Activated CD4-positive, alpha-beta T cell treated with anti-CD3 and anti-CD28 coated beads, Interleukin-10, Interleukin-2, amounts not matched to agents 100 ng/mL and 50 ng/mL, durations not matched to agents 16 hours and 8 hours (primary cell): ENCODE measurements around the gene IL10.

Experiments
- DNase-seq: peaks from one replicate; pipeline ENCODE4 v3.0.0-alpha.2; 2020

IL10 gene

GRCh38 chr1:206729507-206729906 lies 42.8 kb downstream of the IL10 start:
- DNase-seq, result no peak

GRCh38 chr1:206729050-206729449 lies 43.2 kb downstream of the IL10 start:
- no peak for DNase-seq

GRCh38 chr1:206728697-206728987 lies 43.7 kb downstream of the IL10 start:
- no peak for DNase-seq

GRCh38 chr1:206727981-206728696 lies 44.2 kb downstream of the IL10 start:
- DNase-seq, result no peak

GRCh38 chr1:206725109-206725963 lies 47.0 kb downstream of the IL10 start:
- peak; percentile 71 for DNase-seq

- DNase-seq, result no peak
Measured at GRCh38 chr1:206723805-206724472, 48.4 kb downstream of the IL10 start.

GRCh38 chr1:206723462-206723804 lies 48.9 kb downstream of the IL10 start:
- DNase-seq, result no peak

- DNase-seq, result no peak
Measured at GRCh38 chr1:206722751-206723461, 49.4 kb downstream of the IL10 start.

GRCh38 chr1:206721454-206721853 lies 50.8 kb downstream of the IL10 start:
- no peak for DNase-seq

GRCh38 chr1:206719169-206719839 lies 53.0 kb downstream of the IL10 start:
- no peak for DNase-seq

- DNase-seq, result no peak
Measured at GRCh38 chr1:206717674-206717989, 54.7 kb downstream of the IL10 start.
